Measurements from ENCODE around the gene PPARGC1A.

GRCh38 chr4:23814587-23814986 is 75.3 kb downstream of the PPARGC1A start:
- TF ChIP-seq CREB1 (IDR thresholded peaks at IDR 0.05), result no peak
- TF ChIP-seq CREB1 (CRISPR knock-in tag; IDR thresholded peaks at IDR 0.05), result no peak
- no peak for TF ChIP-seq WIZ (CRISPR knock-in tag; IDR thresholded peaks at IDR 0.05)
- no peak for TF ChIP-seq MBNL3 (CRISPR knock-in tag; conservative IDR thresholded peaks at IDR 0.05)
- no peak for TF ChIP-seq ZBTB42 (CRISPR knock-in tag; IDR thresholded peaks at IDR 0.05)
- TF ChIP-seq ZNF615 (CRISPR knock-in tag; IDR thresholded peaks at IDR 0.05; ENCODE audit: borderline replicate concordance), result no peak
- no peak for TF ChIP-seq CTCF (CRISPR knock-in tag; IDR thresholded peaks at IDR 0.05)
- TF ChIP-seq MAX (IDR thresholded peaks at IDR 0.05), result no peak
- TF ChIP-seq POLR2A (IDR thresholded peaks at IDR 0.05; ENCODE audit: insufficient read depth in 1 of 2, low read depth in 2 of 2, low read length in 2 of 2), result no peak
- no peak for TF ChIP-seq CBFB (CRISPR knock-in tag; IDR thresholded peaks at IDR 0.05)
- TF ChIP-seq CC2D1A (CRISPR knock-in tag; IDR thresholded peaks at IDR 0.05), result no peak
- TF ChIP-seq CBX2 (IDR thresholded peaks at IDR 0.05; ENCODE audit: low read depth, low read length), result no peak
- no peak for TF ChIP-seq CBX2 (CRISPR knock-in tag; IDR thresholded peaks at IDR 0.05; ENCODE audit: low read depth)
- no peak for TF ChIP-seq ATF3 (CRISPR knock-in tag; IDR thresholded peaks at IDR 0.05)
- no peak for TF ChIP-seq POLR2AphosphoS5 (IDR thresholded peaks at IDR 0.05; ENCODE audit: low read depth, low read length)
- TF ChIP-seq ZNF788 (CRISPR knock-in tag; IDR thresholded peaks at IDR 0.05; ENCODE audit: borderline replicate concordance), result no peak

Data from HepG2 (cell line).